Ovary (tissue), 3 donors: ENCODE data around the gene ADK.

Experiments
- CTCF ChIP-seq, 3 donors: fragments of 450-650 bp in 2 of 3; fragments of 200-600 bp in 1 of 3; IDR thresholded peaks; one replicate each; pipeline versions ENCODE4 v1.5.1 to v1.8.0; 2016 to 2022; ENCODE audit warnings: antibody characterized with exemption in 3 of 3, mild to moderate bottlenecking in 1 of 3
- POLR2A ChIP-seq: fragments of 450-650 bp; IDR thresholded peaks from one replicate; pipeline ENCODE4 v1.6.1; 2017; ENCODE audit warnings: antibody characterized with exemption, mild to moderate bottlenecking, moderate library complexity
- donor health status: DM: no; HTN: no; CAD: no.

DNA sequence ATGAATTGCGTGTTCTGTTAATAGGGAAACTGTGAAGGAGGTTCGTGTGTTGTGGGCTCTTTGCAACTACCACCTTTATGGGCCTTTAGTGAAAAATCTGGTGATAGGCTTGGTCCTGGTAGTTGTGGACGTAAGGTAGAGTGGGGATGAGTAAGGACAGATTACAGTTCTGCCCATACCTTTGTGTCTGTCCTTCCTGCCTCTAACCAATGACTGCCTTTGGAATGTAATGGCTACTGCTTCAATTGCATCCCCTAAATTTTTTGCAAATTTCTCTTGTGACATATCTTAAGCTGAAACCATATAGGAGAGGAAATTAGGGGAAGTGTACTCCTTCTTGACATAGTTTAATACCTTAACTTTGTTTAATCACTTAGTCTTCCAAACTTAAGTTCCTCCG lies 82.3 kb downstream of the ADK start:
- no peak for TF ChIP-seq CTCF (IDR thresholded peaks at IDR 0.05)
- TF ChIP-seq POLR2A: no peak
